Stomach (tissue), 9 donors: ENCODE results near the gene GUCY1A2. TPM values are rescaled to one million over a fixed set of nuclear protein-coding genes. Genes with fewer than 3 reads are reported as not detected.
A peak's percentile ranks its signal among the peaks of the same experiment; 100 is the strongest.

ENCODE experiments used
- DNase-seq, 2 donors: peaks; one replicate each; pipeline versions ENCODE4 v3.0.0 to v3.0.0-alpha.2; 2013 to 2019
- H3K27ac ChIP-seq, 5 donors: fragments of 200-600 bp in 4 of 5; sonication (generic) in 4 of 5; one replicate each; pipeline ENCODE4 v1.5.1; 2013 to 2019; ENCODE audit warnings: mild to moderate bottlenecking in 1 of 5, moderate library complexity in 1 of 5
- H3K27me3 ChIP-seq, 3 donors: fragments of 200-600 bp; sonication (generic); one replicate each; pipeline ENCODE4 v1.5.1; 2017 to 2019; ENCODE audit warnings: mixed run types in 1 of 3
- H3K36me3 ChIP-seq, 4 donors: fragments of 200-600 bp; sonication (generic); 1 replicate in 3 of 4; 2 replicates in 1 of 4; pipeline ENCODE4 v1.5.1; 2016 to 2019
- H3K4me1 ChIP-seq, 4 donors: fragments of 200-600 bp; sonication (generic); one replicate each; pipeline ENCODE4 v1.5.1; 2016 to 2019
- H3K4me3 ChIP-seq, 4 donors: fragments of 200-600 bp; sonication (generic) in 3 of 4; one replicate each; pipeline ENCODE4 v1.5.1; 2016 to 2019; ENCODE audit warnings: mild to moderate bottlenecking in 1 of 4
- H3K9me3 ChIP-seq, 4 donors: fragments of 200-600 bp; sonication (generic); one replicate each; pipeline ENCODE4 v1.5.1; 2016 to 2019
- EP300 ChIP-seq: sonication (generic); formaldehyde crosslinking; IDR thresholded peaks from one replicate; pipeline ENCODE4 v1.6.1; 2017; ENCODE audit warnings: antibody characterized with exemption
- POLR2A ChIP-seq, 4 donors: fragments of 450-650 bp; IDR thresholded peaks; one replicate each; pipeline ENCODE4 v1.6.1; 2016; ENCODE audit warnings: antibody characterized with exemption in 4 of 4, control low read depth in 2 of 4, mild to moderate bottlenecking in 1 of 4, moderate library complexity in 1 of 4
- POLR2AphosphoS5 ChIP-seq, 3 donors: sonication (generic); formaldehyde crosslinking; IDR thresholded peaks; one replicate each; pipeline ENCODE4 v1.6.1; 2016; ENCODE audit warnings: antibody characterized with exemption in 3 of 3
- whole genome bisulfite sequencing, 5 donors: extraction: QIAGEN DNeasy Blood & Tissue Kit in 3 of 5; methylation state at CpG; one replicate each; pipeline versions ENCODE4 v1.1.5 to v1.1.7; 2013 to 2018; 5-methylcytosine and 5-hydroxymethylcytosine counted together
- intact Hi-C: fragments of 100-400 bp; cut with DNase I; formaldehyde crosslinking; loops from one replicate; pipeline ENCODE4 v1.15.1; 2023; ENCODE audit warnings: low total_unique reads
- polyA plus RNA-seq, 3 donors: library from polyadenylated mRNA; stranded (reverse); fragments of 200-250 nt; gene quantifications; one replicate each; pipeline ENCODE4 v1.2.3, GENCODE V29; 2013
- total RNA-seq, 5 donors: library from RNA; depleted of rRNA; stranded (reverse); fragments of >200 nt; gene quantifications; one replicate each; pipeline versions ENCODE4 v1.1.0 to v1.2.3, GENCODE V29; 2014 to 2016
- TF ChIP-seq, protein P1 (sequence below), 7 experiments: fragments of 450-650 bp in 4 of 7; fragments of 200-600 bp in 3 of 7; sonication (generic) in 3 of 7; IDR thresholded peaks; one replicate each; pipeline ENCODE4 v1.5.1; 2016 to 2019; ENCODE audit warnings: antibody characterized with exemption in 7 of 7, control low read depth in 2 of 7, mild to moderate bottlenecking in 1 of 7
- donor health status: healthy with polysubstance abuse.
- donor health status: Bipolar disorder and iron deficiency.
- donor health status: healthy.

GUCY1A2 gene
- total and polyA plus RNA-seq, 8 donors: 0.10 to 15.1 (median 4.3) TPM

DNA sequence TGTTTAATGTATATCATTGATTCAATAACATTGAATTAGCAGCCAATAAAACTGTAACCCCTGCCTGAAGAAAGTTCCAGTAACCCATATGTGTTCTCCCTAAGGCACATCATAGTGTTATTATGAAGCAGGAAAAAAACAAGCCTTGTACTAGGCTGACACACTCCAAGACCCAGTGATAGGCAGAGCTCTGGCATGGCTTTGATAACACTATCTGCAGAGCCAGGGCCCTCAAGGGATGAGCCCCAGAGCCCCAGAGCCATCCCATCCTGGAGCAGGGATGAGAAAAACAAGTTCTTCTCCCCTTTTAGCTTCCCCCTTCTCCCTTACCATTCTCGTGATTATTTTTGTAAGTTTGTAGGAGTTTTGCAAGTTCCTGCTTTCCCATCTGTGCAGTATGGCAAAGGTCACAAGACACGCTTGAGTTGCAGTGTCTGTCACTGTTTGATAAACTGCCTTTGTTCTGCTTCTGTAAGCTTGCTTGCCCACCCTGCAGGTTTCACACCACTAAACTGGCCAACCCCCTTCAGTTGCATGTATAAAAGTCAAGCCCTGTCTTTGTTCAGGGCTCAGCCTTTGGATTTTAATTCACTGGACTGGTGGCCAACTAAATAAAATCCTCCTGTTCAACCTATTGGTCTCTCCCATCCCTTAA, 22.3 kb upstream of the GUCY1A2 start:
- intact Hi-C loops: no loop called here
- WGBS, 5 donors: 57 to 78% (median 65%) methylated on average over 2 of the region's 2 CpGs
- no peak for DNase-seq
- no peaks in the 10 kb centered on the region for H3K4me1 ChIP-seq
- no peaks in the 10 kb centered on the region for H3K27me3 ChIP-seq
- TF ChIP-seq, protein P1, sequence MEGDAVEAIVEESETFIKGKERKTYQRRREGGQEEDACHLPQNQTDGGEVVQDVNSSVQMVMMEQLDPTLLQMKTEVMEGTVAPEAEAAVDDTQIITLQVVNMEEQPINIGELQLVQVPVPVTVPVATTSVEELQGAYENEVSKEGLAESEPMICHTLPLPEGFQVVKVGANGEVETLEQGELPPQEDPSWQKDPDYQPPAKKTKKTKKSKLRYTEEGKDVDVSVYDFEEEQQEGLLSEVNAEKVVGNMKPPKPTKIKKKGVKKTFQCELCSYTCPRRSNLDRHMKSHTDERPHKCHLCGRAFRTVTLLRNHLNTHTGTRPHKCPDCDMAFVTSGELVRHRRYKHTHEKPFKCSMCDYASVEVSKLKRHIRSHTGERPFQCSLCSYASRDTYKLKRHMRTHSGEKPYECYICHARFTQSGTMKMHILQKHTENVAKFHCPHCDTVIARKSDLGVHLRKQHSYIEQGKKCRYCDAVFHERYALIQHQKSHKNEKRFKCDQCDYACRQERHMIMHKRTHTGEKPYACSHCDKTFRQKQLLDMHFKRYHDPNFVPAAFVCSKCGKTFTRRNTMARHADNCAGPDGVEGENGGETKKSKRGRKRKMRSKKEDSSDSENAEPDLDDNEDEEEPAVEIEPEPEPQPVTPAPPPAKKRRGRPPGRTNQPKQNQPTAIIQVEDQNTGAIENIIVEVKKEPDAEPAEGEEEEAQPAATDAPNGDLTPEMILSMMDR (IDR thresholded peaks at IDR 0.05): no peak
- TF ChIP-seq POLR2AphosphoS5 (IDR thresholded peaks at IDR 0.05) (no peak), POLR2A (IDR thresholded peaks at IDR 0.05) (no peak), EP300 (no peak)
- no peaks in the 10 kb centered on the region for H3K36me3 ChIP-seq
- H3K4me3 ChIP-seq: no peak overlapping the region
- H3K9me3 ChIP-seq: peaks cover 0 to 12% (median 1%) of the 10 kb centered on the region in 4 donors
- no peak overlapping the region for H3K27ac ChIP-seq

DNA sequence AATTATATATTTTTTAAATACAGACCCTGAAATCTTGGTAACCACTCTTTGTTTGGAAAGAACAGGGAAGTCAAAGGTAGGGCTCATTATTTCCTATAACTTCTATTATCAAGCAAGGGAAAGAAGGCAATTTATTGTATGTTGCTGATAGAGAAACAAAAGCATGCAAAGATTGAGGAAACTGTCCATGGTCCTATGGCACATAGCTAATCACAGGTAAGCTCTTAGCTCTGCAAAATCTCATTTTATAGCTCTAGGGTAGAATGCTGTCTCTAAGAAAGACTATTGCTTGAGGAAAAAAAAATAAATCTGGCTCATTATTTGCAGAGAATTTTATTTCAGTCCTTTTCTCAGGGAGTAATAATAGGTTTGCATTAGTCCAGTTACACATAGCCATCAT, 7.4 kb upstream of the GUCY1A2 start:
- H3K4me1 ChIP-seq: no peaks in the 10 kb centered on the region
- no peaks in the 10 kb centered on the region for H3K36me3 ChIP-seq
- peaks cover 0 to 12% (median 0%) of the 10 kb centered on the region in 3 donors for H3K27me3 ChIP-seq
- no peak overlapping the region for H3K27ac ChIP-seq
- no peak for DNase-seq
- intact Hi-C loops: no loop called here
- TF ChIP-seq, protein P1 (IDR thresholded peaks at IDR 0.05): no peak
- TF ChIP-seq POLR2A (IDR thresholded peaks at IDR 0.05): no peak
- no peak for TF ChIP-seq EP300
- no peak for TF ChIP-seq POLR2AphosphoS5 (IDR thresholded peaks at IDR 0.05)
- no peaks in the 10 kb centered on the region for H3K9me3 ChIP-seq
- H3K4me3 ChIP-seq: no peak overlapping the region

DNA sequence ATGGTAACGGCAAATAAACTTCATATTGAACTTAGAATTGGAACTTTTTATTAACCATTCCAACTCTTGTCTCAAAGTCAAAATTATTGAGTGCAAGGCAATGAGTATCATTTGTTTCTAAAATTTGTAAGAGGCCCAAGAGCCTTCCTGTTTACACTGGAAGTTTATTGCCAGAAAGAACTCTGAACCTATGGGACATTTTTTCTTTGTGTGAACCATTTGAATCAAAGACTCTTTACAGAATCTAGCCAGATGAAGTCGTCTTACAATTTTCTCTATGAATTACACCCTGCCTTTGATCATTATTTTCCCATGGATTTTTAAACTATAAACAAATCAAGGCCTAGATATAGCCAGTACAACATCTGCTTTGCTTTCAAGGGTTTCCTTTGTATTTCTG, 2.3 kb upstream of the GUCY1A2 start:
- peaks cover 8 to 59% (median 34%) of the 10 kb centered on the region in 3 donors for H3K27me3 ChIP-seq
- peaks cover 15 to 22% (median 20%) of the 10 kb centered on the region in 4 donors for H3K4me1 ChIP-seq
- TF ChIP-seq, protein P1 (IDR thresholded peaks at IDR 0.05): no peak
- TF ChIP-seq EP300 (no peak), POLR2AphosphoS5 (IDR thresholded peaks at IDR 0.05) (no peak), POLR2A (IDR thresholded peaks at IDR 0.05) (no peak)
- H3K9me3 ChIP-seq: no peaks in the 10 kb centered on the region
- H3K27ac ChIP-seq: no peak overlapping the region
- H3K36me3 ChIP-seq: no peaks in the 10 kb centered on the region
- no peak for DNase-seq
- no peak overlapping the region for H3K4me3 ChIP-seq
- WGBS, 5 donors: 71 to 79% (median 73%) methylated on average over 2 of the region's 2 CpGs
- intact Hi-C loops: no loop called here

DNA sequence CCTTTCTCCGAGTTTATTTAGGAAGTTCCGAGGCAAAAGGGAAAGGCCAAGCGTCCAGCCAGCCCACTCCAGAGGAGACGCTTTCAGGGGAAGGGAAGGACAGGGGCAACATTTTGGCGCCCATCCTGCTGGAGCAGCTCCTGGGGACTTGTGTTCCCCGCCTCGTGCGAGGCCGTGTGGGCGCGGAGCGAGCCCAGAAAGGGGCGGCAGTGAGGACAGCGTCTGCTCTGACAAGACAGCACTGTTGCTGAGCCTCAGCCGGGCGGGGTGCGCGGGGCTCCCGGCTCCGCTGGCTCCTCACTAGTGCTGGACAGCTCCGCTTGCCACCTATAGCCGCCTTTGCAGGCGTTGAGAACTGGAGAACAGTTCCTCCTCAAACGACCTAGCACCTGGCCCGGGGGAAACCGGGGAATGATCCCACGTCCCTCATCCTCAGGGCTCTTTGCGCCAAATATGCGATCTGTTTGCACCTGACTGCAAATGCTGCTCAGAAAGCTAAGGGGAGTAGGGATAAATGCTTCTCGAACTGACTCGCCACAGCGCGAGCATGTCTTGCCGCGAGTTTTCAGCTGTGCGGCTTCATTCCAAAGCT, 722 bp upstream of the GUCY1A2 start:
- Histone ChIP-seq H3K9me3 (no peaks in the 10 kb centered on the region), H3K4me3 (peak overlapping the region; percentile 41 to 58 (median 46)), H3K27ac (no peak overlapping the region), H3K4me1 (peaks cover 15 to 22% (median 20%) of the 10 kb centered on the region in 4 donors), H3K27me3 (peaks cover 8 to 69% (median 34%) of the 10 kb centered on the region in 3 donors), H3K36me3 (no peaks in the 10 kb centered on the region)
- DNase-seq: peak; percentile 52 to 91
- TF ChIP-seq POLR2AphosphoS5 (IDR thresholded peaks at IDR 0.05) (no peak), POLR2A (IDR thresholded peaks at IDR 0.05) (no peak), EP300 (no peak)
- TF ChIP-seq, protein P1 (IDR thresholded peaks at IDR 0.05): no peak
- WGBS, 5 donors: 1 to 5% (median 3%) methylated on average over 28 to 36 of the region's 36 CpGs
- intact Hi-C loops: no loop called here
